RWPE1 (cell line): ENCODE measurements around the gene GNG5.

Source experiments
- CTCF ChIA-PET: fragments of 350-600 bp; sonication (Branson Sonifier 250); formaldehyde crosslinking; extraction: SDS; loops from one replicate; lab custom pipeline; 2021; lab: Yijun Ruan, JAX
- POLR2A ChIA-PET: fragments of 400-600 bp; formaldehyde crosslinking; extraction: SDS; loops from one replicate; lab custom pipeline; 2020; ENCODE audit warnings: antibody characterized with exemption; ENCODE audit not compliant: low non-redundant PET; lab: Yijun Ruan, JAX
- DNase-seq: peaks from one replicate; pipeline ENCODE4 v3.0.0; 2012; ENCODE audit warnings: low spot score
- H3K27ac ChIP-seq: fragments of 450-650 bp; 2 replicates; pipeline ENCODE4 v1.5.1; 2017
- CTCF ChIP-seq: fragments of 450-650 bp; conservative IDR thresholded peaks from 2 replicates; pipeline ENCODE4 v1.5.1; 2017; ENCODE audit warnings: low read depth, mild to moderate bottlenecking

Gene GNG5

GRCh38 chr1:84493747-84494146 is 12.6 kb downstream of the GNG5 start:
- H3K27ac ChIP-seq, result no peak overlapping the region
- POLR2A ChIA-PET, result no interaction called here
- CTCF ChIA-PET, result no interaction called here
- DNase-seq, result no peak
- no peak for TF ChIP-seq CTCF

GRCh38 chr1:84492726-84493125 is 13.7 kb downstream of the GNG5 start:
- DNase-seq, result no peak
- no peak overlapping the region for H3K27ac ChIP-seq
- CTCF ChIA-PET, result interaction anchor here (0.6 to 1.2 kb wide), 2 partner anchors 444 to 452 kb away, joined by 3 to 4 read pairs; no protein-coding TSS in a partner anchor
- POLR2A ChIA-PET, result no interaction called here
- TF ChIP-seq CTCF, result no peak

- CTCF ChIA-PET, result interaction anchor here (0.5 to 0.7 kb wide), 3 partner anchors 61 to 279 kb away, joined by 3 to 5 read pairs (median 3); no protein-coding TSS in a partner anchor
Observed at GRCh38 chr1:84489766-84490165, 16.6 kb downstream of the GNG5 start.

GRCh38 chr1:84488107-84488506 is 18.3 kb downstream of the GNG5 start:
- no peak overlapping the region for H3K27ac ChIP-seq
- TF ChIP-seq CTCF, result no peak
- DNase-seq, result no peak
- ChIA-PET POLR2A (no interaction called here), CTCF (no interaction called here)

More at GRCh38 chr1:84489766-84490165, 16.6 kb downstream of the GNG5 start:
- no peak overlapping the region for H3K27ac ChIP-seq
- no peak for DNase-seq
- no peak for TF ChIP-seq CTCF
- POLR2A ChIA-PET, result no interaction called here

GRCh38 chr1:84481317-84481716 is 25.1 kb downstream of the GNG5 start:
- no peak for DNase-seq
- no peak overlapping the region for H3K27ac ChIP-seq
- ChIA-PET POLR2A (no interaction called here), CTCF (interaction anchor here (0.6 to 1.6 kb wide), 2 partner anchors 139 to 333 kb away, joined by 3 to 4 read pairs; no protein-coding TSS in a partner anchor)
- no peak for TF ChIP-seq CTCF

GRCh38 chr1:84480650-84481049 is 25.7 kb downstream of the GNG5 start:
- DNase-seq, result no peak
- TF ChIP-seq CTCF, result no peak
- POLR2A ChIA-PET, result interaction anchor here (0.6 kb wide), 1 partner anchor 96 kb away, joined by 3 read pairs; no protein-coding TSS in a partner anchor
- H3K27ac ChIP-seq, result no peak overlapping the region
- CTCF ChIA-PET, result interaction anchor here (0.6 to 1.6 kb wide), 2 partner anchors 140 to 342 kb away, joined by 4 to 5 read pairs; no protein-coding TSS in a partner anchor
